ENCODE measurements around the gene NVL.
A peak's percentile ranks its signal among the peaks of the same experiment; 100 is the strongest.

The NVL gene

GRCh38 chr1:224329842-224330753 lies at the start of gene NVL:
Gene NVL, minus strand, starts transcription at chr1:224330172. Its CDS starts 45 bp downstream, at chr1:224330127.
- no peaks in the 10 kb centered on the region for H3K9me3 ChIP-seq (ENCODE audit: control insufficient read depth, insufficient read depth, low read length)
- H3K36me3 ChIP-seq (ENCODE audit: control insufficient read depth, insufficient read depth, low read length): no peaks in the 10 kb centered on the region
- no peaks in the 10 kb centered on the region for H3K27me3 ChIP-seq (ENCODE audit: control insufficient read depth, insufficient read depth, low read length)
- peak within 1 kb of the TSS; percentile 91 for H3K9ac ChIP-seq (ENCODE audit: low read depth, low read length)
- H3K4me1 ChIP-seq (ENCODE audit: control insufficient read depth, insufficient read depth, low read length): peaks cover 4% of the 10 kb centered on the region
- H3K4me3 ChIP-seq (ENCODE audit: low read depth, low read length): peak within 1 kb of the TSS; percentile 97

- Histone ChIP-seq H3K4me1 (ENCODE audit: control insufficient read depth, insufficient read depth, low read length) (no peaks in the 10 kb centered on the region), H3K9me3 (ENCODE audit: control insufficient read depth, insufficient read depth, low read length) (no peaks in the 10 kb centered on the region), H3K4me3 (ENCODE audit: low read depth, low read length) (no peak overlapping the region), H3K36me3 (ENCODE audit: control insufficient read depth, insufficient read depth, low read length) (peaks cover 13% of the 10 kb centered on the region), H3K27me3 (ENCODE audit: control insufficient read depth, insufficient read depth, low read length) (no peaks in the 10 kb centered on the region), H3K9ac (ENCODE audit: low read depth, low read length) (no peak overlapping the region)
Observed at GRCh38 chr1:224378855-224379631, 49.1 kb upstream of the NVL start.

- Histone ChIP-seq H3K36me3 (ENCODE audit: control insufficient read depth, insufficient read depth, low read length) (peaks cover 19% of the 10 kb centered on the region), H3K9ac (ENCODE audit: low read depth, low read length) (no peak overlapping the region), H3K4me3 (ENCODE audit: low read depth, low read length) (no peak overlapping the region), H3K4me1 (ENCODE audit: control insufficient read depth, insufficient read depth, low read length) (no peaks in the 10 kb centered on the region), H3K9me3 (ENCODE audit: control insufficient read depth, insufficient read depth, low read length) (no peaks in the 10 kb centered on the region), H3K27me3 (ENCODE audit: control insufficient read depth, insufficient read depth, low read length) (no peaks in the 10 kb centered on the region)
Observed at GRCh38 chr1:224377676-224378006, 47.7 kb upstream of the NVL start.

GRCh38 chr1:224375059-224375458 lies 45.1 kb upstream of the NVL start:
- Histone ChIP-seq H3K36me3 (ENCODE audit: control insufficient read depth, insufficient read depth, low read length) (peaks cover 27% of the 10 kb centered on the region), H3K4me1 (ENCODE audit: control insufficient read depth, insufficient read depth, low read length) (no peaks in the 10 kb centered on the region), H3K27me3 (ENCODE audit: control insufficient read depth, insufficient read depth, low read length) (no peaks in the 10 kb centered on the region), H3K9me3 (ENCODE audit: control insufficient read depth, insufficient read depth, low read length) (no peaks in the 10 kb centered on the region), H3K4me3 (ENCODE audit: low read depth, low read length) (no peak overlapping the region), H3K9ac (ENCODE audit: low read depth, low read length) (no peak overlapping the region)

- Histone ChIP-seq H3K27me3 (ENCODE audit: control insufficient read depth, insufficient read depth, low read length) (no peaks in the 10 kb centered on the region), H3K9ac (ENCODE audit: low read depth, low read length) (no peak overlapping the region), H3K36me3 (ENCODE audit: control insufficient read depth, insufficient read depth, low read length) (peaks cover 34% of the 10 kb centered on the region), H3K9me3 (ENCODE audit: control insufficient read depth, insufficient read depth, low read length) (no peaks in the 10 kb centered on the region), H3K4me3 (ENCODE audit: low read depth, low read length) (no peak overlapping the region), H3K4me1 (ENCODE audit: control insufficient read depth, insufficient read depth, low read length) (no peaks in the 10 kb centered on the region)
Observed at GRCh38 chr1:224373008-224373590, 43.1 kb upstream of the NVL start.

GRCh38 chr1:224368409-224368808 lies 38.4 kb upstream of the NVL start:
- Histone ChIP-seq H3K4me1 (ENCODE audit: control insufficient read depth, insufficient read depth, low read length) (no peaks in the 10 kb centered on the region), H3K4me3 (ENCODE audit: low read depth, low read length) (no peak overlapping the region), H3K27me3 (ENCODE audit: control insufficient read depth, insufficient read depth, low read length) (no peaks in the 10 kb centered on the region), H3K9me3 (ENCODE audit: control insufficient read depth, insufficient read depth, low read length) (no peaks in the 10 kb centered on the region), H3K36me3 (ENCODE audit: control insufficient read depth, insufficient read depth, low read length) (peaks cover 31% of the 10 kb centered on the region), H3K9ac (ENCODE audit: low read depth, low read length) (no peak overlapping the region)

GRCh38 chr1:224359207-224359606 lies 29.2 kb upstream of the NVL start:
- Histone ChIP-seq H3K4me3 (ENCODE audit: low read depth, low read length) (no peak overlapping the region), H3K27me3 (ENCODE audit: control insufficient read depth, insufficient read depth, low read length) (no peaks in the 10 kb centered on the region)

GRCh38 chr1:224358237-224358636 lies 28.3 kb upstream of the NVL start:
- Histone ChIP-seq H3K27me3 (ENCODE audit: control insufficient read depth, insufficient read depth, low read length) (no peaks in the 10 kb centered on the region), H3K9ac (ENCODE audit: low read depth, low read length) (peak overlapping the region; percentile 62), H3K36me3 (ENCODE audit: control insufficient read depth, insufficient read depth, low read length) (no peaks in the 10 kb centered on the region), H3K4me3 (ENCODE audit: low read depth, low read length) (peak overlapping the region; percentile 73), H3K9me3 (ENCODE audit: control insufficient read depth, insufficient read depth, low read length) (no peaks in the 10 kb centered on the region), H3K4me1 (ENCODE audit: control insufficient read depth, insufficient read depth, low read length) (peaks cover 6% of the 10 kb centered on the region)

More at GRCh38 chr1:224359207-224359606, 29.2 kb upstream of the NVL start:
- H3K4me1 ChIP-seq (ENCODE audit: control insufficient read depth, insufficient read depth, low read length): peaks cover 6% of the 10 kb centered on the region
- H3K9me3 ChIP-seq (ENCODE audit: control insufficient read depth, insufficient read depth, low read length): no peaks in the 10 kb centered on the region
- no peaks in the 10 kb centered on the region for H3K36me3 ChIP-seq (ENCODE audit: control insufficient read depth, insufficient read depth, low read length)
- no peak overlapping the region for H3K9ac ChIP-seq (ENCODE audit: low read depth, low read length)

- Histone ChIP-seq H3K36me3 (ENCODE audit: control insufficient read depth, insufficient read depth, low read length) (no peaks in the 10 kb centered on the region), H3K9ac (ENCODE audit: low read depth, low read length) (peak overlapping the region; percentile 71)
Observed at GRCh38 chr1:224357626-224358124, 27.7 kb upstream of the NVL start.

GRCh38 chr1:224356685-224357625 lies 27.0 kb upstream of the NVL start, which contains the start of gene CNIH4:
Gene CNIH4, plus strand, starts transcription at chr1:224356879. Its CDS starts 46 bp downstream, at chr1:224356925.
- Histone ChIP-seq H3K4me3 (ENCODE audit: low read depth, low read length) (peak within 1 kb of the TSS; percentile 73), H3K9me3 (ENCODE audit: control insufficient read depth, insufficient read depth, low read length) (no peaks in the 10 kb centered on the region), H3K36me3 (ENCODE audit: control insufficient read depth, insufficient read depth, low read length) (no peaks in the 10 kb centered on the region), H3K27me3 (ENCODE audit: control insufficient read depth, insufficient read depth, low read length) (no peaks in the 10 kb centered on the region), H3K9ac (ENCODE audit: low read depth, low read length) (peak within 1 kb of the TSS; percentile 71), H3K4me1 (ENCODE audit: control insufficient read depth, insufficient read depth, low read length) (peaks cover 6% of the 10 kb centered on the region)

More at GRCh38 chr1:224357626-224358124, 27.7 kb upstream of the NVL start:
- no peaks in the 10 kb centered on the region for H3K9me3 ChIP-seq (ENCODE audit: control insufficient read depth, insufficient read depth, low read length)
- H3K4me3 ChIP-seq (ENCODE audit: low read depth, low read length): peak overlapping the region; percentile 73
- H3K27me3 ChIP-seq (ENCODE audit: control insufficient read depth, insufficient read depth, low read length): no peaks in the 10 kb centered on the region
- H3K4me1 ChIP-seq (ENCODE audit: control insufficient read depth, insufficient read depth, low read length): peaks cover 6% of the 10 kb centered on the region
